IMR-90 (cell line): ENCODE data around the gene COA1.

Experiments used
- POLR2A ChIP-seq: IDR thresholded peaks from 2 replicates; pipeline ENCODE4 v1.6.1; 2012; ENCODE audit warnings: mild to moderate bottlenecking, low read depth, low read length
- RCOR1 ChIP-seq: IDR thresholded peaks from 2 replicates; pipeline ENCODE4 v1.6.1; 2012; ENCODE audit warnings: mild to moderate bottlenecking, low read length, improper control_type of control experiment; ENCODE audit not compliant: insufficient replicate concordance
- TF ChIP-seq, protein P1 (sequence below): conservative IDR thresholded peaks from 2 replicates; pipeline ENCODE4 v1.5.1; 2012; ENCODE audit warnings: mild to moderate bottlenecking, low read depth, low read length, improper control_type of control experiment

DNA sequence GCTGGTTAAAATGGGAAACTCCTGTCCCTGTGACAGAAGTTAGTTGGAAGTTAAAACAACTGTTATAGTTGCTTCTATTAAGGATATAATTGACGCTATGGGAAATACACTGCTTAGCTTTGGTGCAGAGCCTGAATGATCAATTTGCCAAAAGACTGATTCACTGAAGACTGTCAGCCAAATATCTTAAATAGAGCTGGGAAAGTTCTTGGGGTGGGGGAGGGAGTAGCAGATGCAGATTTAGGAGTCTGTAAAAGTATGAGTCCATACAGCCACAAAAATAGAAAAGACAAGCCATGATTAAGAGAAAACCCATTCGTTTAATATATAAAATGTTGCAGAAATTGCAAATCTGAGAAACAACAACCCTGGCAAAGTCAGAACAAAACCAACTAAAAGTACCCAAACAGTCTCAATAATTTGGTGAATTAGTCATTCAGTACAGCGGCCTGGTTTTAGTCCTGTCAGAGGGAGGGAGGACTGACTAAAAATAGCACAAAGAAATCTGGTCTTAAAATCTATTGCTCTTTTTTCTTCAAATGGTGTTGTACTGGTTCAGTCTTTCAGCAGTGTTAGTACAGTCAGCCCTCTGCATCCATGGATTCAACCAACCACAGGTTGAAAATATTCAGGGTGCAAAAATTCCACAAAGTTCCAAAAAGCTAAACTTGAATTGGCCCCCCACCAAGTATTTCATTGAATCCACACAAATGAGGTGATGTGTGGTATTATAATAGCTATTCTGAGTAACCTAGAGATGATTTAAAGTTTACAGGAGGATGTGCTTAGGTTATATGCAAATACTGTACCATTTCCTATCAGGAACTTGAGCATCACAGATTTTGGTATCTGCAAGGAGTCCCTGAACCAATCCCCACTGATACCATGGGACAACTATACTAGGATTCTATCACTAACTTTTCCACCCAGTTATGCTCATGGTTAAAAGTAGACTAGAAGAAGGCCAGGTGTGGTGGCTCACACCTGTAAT is 116.4 kb downstream of the COA1 start:
- TF ChIP-seq, protein P1, sequence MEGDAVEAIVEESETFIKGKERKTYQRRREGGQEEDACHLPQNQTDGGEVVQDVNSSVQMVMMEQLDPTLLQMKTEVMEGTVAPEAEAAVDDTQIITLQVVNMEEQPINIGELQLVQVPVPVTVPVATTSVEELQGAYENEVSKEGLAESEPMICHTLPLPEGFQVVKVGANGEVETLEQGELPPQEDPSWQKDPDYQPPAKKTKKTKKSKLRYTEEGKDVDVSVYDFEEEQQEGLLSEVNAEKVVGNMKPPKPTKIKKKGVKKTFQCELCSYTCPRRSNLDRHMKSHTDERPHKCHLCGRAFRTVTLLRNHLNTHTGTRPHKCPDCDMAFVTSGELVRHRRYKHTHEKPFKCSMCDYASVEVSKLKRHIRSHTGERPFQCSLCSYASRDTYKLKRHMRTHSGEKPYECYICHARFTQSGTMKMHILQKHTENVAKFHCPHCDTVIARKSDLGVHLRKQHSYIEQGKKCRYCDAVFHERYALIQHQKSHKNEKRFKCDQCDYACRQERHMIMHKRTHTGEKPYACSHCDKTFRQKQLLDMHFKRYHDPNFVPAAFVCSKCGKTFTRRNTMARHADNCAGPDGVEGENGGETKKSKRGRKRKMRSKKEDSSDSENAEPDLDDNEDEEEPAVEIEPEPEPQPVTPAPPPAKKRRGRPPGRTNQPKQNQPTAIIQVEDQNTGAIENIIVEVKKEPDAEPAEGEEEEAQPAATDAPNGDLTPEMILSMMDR: no peak
- TF ChIP-seq POLR2A (no peak), RCOR1 (no peak)
